ENCODE results near the gene KLHL7. TPM values are rescaled to one million over a fixed set of nuclear protein-coding genes. Genes with fewer than 3 reads are reported as not detected.
"Not testable (repeated sequence)": the region's sequence is repeated elsewhere in the genome, so short reads cannot be mapped to it uniquely, and the experiment has no call there.

The KLHL7 gene
- total RNA-seq, 1 experiment from 2014 or later = 20.6 TPM

DNA sequence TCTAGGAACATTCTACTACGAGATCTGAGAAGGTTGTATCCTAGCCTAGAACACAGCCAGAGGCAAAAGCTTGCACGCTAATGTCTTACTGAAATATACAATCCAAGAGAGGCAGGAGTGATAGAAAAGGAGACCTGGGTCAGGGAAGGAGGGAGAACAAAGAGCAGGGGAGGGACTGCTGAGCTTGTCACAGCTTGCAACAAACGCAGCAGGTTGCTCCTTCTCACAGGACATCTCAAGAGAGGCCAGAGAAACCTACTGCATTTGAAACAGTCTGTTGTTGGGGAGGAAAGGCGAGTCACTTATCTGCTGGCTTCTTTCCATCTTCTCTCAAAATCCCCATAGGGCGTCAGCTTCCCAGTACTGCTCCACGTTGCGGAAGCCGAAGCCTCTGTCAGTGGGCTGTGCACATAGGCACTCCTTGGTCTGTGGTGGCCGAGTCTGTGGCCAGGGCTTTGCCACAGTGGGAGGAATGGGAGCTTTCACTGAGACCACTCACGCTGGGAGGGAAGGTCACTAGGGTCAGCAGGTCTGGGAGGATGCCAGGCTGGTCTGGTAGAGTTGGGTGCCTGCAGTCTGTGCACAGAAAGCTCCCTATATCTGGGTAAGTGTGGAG is 115.2 kb downstream of the KLHL7 start:
- no peaks in the 10 kb centered on the region for H3K36me3 ChIP-seq (ENCODE audit: control insufficient read depth in 1 of 2, insufficient read depth in 2 of 2, low read length in 2 of 2)
- CTCF ChIA-PET = no interaction called here
- no peak overlapping the region for H2AFZ ChIP-seq (ENCODE audit: low read depth, low read length, poor library complexity, severe bottlenecking)
- H3K9ac ChIP-seq (ENCODE audit: low read length) = no peak overlapping the region
- RAD21 ChIA-PET (ENCODE audit: low non-redundant PET in 1 of 2, low total read pairs in 2 of 2, uncharacterized antibody in 2 of 2, unreplicated experiment in 2 of 2) = no interaction called here
- DNase-seq (ENCODE audit: low read depth, low spot score) (no peak), ATAC-seq (no peak)
- H3K9me2 ChIP-seq (ENCODE audit: insufficient read depth) = no peaks in the 10 kb centered on the region
- H3K27ac ChIP-seq (ENCODE audit: low read depth, low read length) = no peak overlapping the region
- intact Hi-C loops (cut with micrococcal nuclease) = no loop called here
- H3K79me2 ChIP-seq (ENCODE audit: insufficient read depth, low read length) = no peaks in the 10 kb centered on the region
- no peak overlapping the region for H3K4me2 ChIP-seq (ENCODE audit: low read length)
- H3K4me3 ChIP-seq (replicated peaks in 1 of 2; ENCODE audit: low read depth in 1 of 2, low read length in 2 of 2) = no peak overlapping the region
- TF ChIP-seq, protein P1, sequence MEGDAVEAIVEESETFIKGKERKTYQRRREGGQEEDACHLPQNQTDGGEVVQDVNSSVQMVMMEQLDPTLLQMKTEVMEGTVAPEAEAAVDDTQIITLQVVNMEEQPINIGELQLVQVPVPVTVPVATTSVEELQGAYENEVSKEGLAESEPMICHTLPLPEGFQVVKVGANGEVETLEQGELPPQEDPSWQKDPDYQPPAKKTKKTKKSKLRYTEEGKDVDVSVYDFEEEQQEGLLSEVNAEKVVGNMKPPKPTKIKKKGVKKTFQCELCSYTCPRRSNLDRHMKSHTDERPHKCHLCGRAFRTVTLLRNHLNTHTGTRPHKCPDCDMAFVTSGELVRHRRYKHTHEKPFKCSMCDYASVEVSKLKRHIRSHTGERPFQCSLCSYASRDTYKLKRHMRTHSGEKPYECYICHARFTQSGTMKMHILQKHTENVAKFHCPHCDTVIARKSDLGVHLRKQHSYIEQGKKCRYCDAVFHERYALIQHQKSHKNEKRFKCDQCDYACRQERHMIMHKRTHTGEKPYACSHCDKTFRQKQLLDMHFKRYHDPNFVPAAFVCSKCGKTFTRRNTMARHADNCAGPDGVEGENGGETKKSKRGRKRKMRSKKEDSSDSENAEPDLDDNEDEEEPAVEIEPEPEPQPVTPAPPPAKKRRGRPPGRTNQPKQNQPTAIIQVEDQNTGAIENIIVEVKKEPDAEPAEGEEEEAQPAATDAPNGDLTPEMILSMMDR (IDR thresholded peaks at IDR 0.05 in 2 of 3, conservative IDR thresholded peaks at IDR 0.05 in 1 of 3; ENCODE audit: borderline replicate concordance in 1 of 3, insufficient read depth in 1 of 3, low read depth in 2 of 3, low read length in 2 of 3) = no peak
- H4K20me1 ChIP-seq (ENCODE audit: insufficient read depth) = no peaks in the 10 kb centered on the region
- POLR2A ChIA-PET = no interaction called here
- H3K4me1 ChIP-seq (ENCODE audit: control insufficient read depth in 1 of 2, insufficient read depth in 2 of 2, low read length in 2 of 2) = peaks cover 5 to 8% of the 10 kb centered on the region in 2 experiments; a peak in 2 of 4 replicates
- H3K27me3 ChIP-seq (ENCODE audit: insufficient read depth, low read length) = no peaks in the 10 kb centered on the region
- H3K9me3 ChIP-seq (ENCODE audit: control insufficient read depth in 1 of 2, insufficient read depth in 1 of 2, low read depth in 1 of 2, low read length in 2 of 2) = no peaks in the 10 kb centered on the region
- no TSS peak for BruUV-seq (replicated peaks)

DNA sequence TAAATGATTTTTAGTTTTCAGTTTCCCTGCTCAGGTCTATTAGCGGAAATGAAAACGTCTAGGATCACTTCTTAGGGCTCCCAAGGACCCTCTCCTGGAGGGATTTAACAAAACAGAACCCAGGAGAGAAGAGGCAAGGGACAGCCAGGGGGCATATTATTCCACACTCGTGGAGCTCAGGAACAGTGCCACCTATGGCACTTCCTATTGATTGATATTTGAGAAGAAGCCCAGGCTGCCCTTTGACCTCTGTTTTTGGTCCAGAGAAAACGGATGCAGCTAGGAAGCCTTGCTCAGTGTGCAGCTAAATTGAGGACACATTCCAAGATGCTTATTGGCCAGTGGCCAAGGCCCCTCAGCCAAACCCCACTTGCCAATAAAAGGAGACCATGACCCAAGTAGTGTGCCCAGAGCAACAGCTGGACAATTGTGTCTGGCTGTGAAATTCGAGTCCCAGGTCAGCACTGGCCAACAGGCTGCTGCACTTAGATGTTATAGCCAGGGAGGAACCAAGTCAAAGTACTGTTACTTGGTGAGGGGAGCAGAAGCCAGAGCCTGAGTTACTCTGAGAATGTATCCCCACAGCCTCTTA is 117.0 kb downstream of the KLHL7 start:
- no TSS peak for BruUV-seq (replicated peaks)
- intact Hi-C loops (cut with micrococcal nuclease) = no loop called here
- Histone ChIP-seq H3K9me3 (ENCODE audit: control insufficient read depth in 1 of 2, insufficient read depth in 1 of 2, low read depth in 1 of 2, low read length in 2 of 2) (no peaks in the 10 kb centered on the region), H3K79me2 (ENCODE audit: insufficient read depth, low read length) (no peaks in the 10 kb centered on the region), H4K20me1 (ENCODE audit: insufficient read depth) (no peaks in the 10 kb centered on the region), H2AFZ (ENCODE audit: low read depth, low read length, poor library complexity, severe bottlenecking) (no peak overlapping the region), H3K4me2 (ENCODE audit: low read length) (no peak overlapping the region), H3K27ac (ENCODE audit: low read depth, low read length) (no peak overlapping the region), H3K27me3 (ENCODE audit: insufficient read depth, low read length) (no peaks in the 10 kb centered on the region), H3K9ac (ENCODE audit: low read length) (no peak overlapping the region), H3K9me2 (ENCODE audit: insufficient read depth) (no peaks in the 10 kb centered on the region), H3K4me1 (ENCODE audit: control insufficient read depth in 1 of 2, insufficient read depth in 2 of 2, low read length in 2 of 2) (peaks cover 5 to 8% of the 10 kb centered on the region in 2 experiments; a peak in 2 of 4 replicates), H3K4me3 (replicated peaks in 1 of 2; ENCODE audit: low read depth in 1 of 2, low read length in 2 of 2) (no peak overlapping the region), H3K36me3 (ENCODE audit: control insufficient read depth in 1 of 2, insufficient read depth in 2 of 2, low read length in 2 of 2) (no peaks in the 10 kb centered on the region)
- ChIA-PET RAD21 (ENCODE audit: low non-redundant PET in 1 of 2, low total read pairs in 2 of 2, uncharacterized antibody in 2 of 2, unreplicated experiment in 2 of 2) (no interaction called here), CTCF (no interaction called here), POLR2A (no interaction called here)
- TF ChIP-seq SP1 (IDR thresholded peaks at IDR 0.05; ENCODE audit: low read depth) (no peak), EZH2phosphoT487 (IDR thresholded peaks at IDR 0.05; ENCODE audit: borderline replicate concordance) (no peak), ZFX (IDR thresholded peaks at IDR 0.05) (no peak), ELF1 (IDR thresholded peaks at IDR 0.05; ENCODE audit: borderline replicate concordance, low read depth) (no peak), YY1 (IDR thresholded peaks at IDR 0.05; ENCODE audit: extremely low read depth, insufficient replicate concordance, low read depth, low read length) (no peak), JUND (IDR thresholded peaks at IDR 0.05) (no peak)
- DNase-seq (ENCODE audit: low read depth, low spot score) = no peak
- peak; percentile 60 for ATAC-seq

DNA sequence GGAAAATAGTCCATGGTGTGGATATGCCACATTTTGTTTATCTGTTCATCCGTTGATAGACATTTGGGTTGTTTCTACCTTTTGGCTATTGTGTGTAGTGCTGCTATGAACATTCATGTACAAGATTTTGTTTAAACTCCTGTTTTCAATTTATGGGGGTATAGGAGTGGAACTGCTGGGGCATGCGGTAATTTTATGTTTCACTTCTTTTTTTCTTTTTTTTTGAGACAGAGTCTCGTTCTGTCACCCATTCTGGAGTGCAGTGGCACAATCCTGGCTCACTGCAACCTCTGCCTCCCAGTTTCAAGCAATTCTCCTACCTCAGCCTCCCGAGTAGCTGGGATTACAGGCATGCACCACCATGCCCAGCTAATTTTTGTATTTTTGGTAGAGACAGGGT is 118.8 kb downstream of the KLHL7 start:
- H3K4me3 ChIP-seq (replicated peaks in 1 of 2; ENCODE audit: low read depth in 1 of 2, low read length in 2 of 2); RAD21 ChIA-PET (ENCODE audit: low non-redundant PET in 1 of 2, low total read pairs in 2 of 2, uncharacterized antibody in 2 of 2, unreplicated experiment in 2 of 2); ATAC-seq; H3K9me2 ChIP-seq (ENCODE audit: insufficient read depth); H3K9ac ChIP-seq (ENCODE audit: low read length); H3K27me3 ChIP-seq (ENCODE audit: insufficient read depth, low read length); DNase-seq (ENCODE audit: low read depth, low spot score); intact Hi-C loops (cut with micrococcal nuclease); H4K20me1 ChIP-seq (ENCODE audit: insufficient read depth); CTCF ChIA-PET; H3K9me3 ChIP-seq (ENCODE audit: control insufficient read depth in 1 of 2, insufficient read depth in 1 of 2, low read depth in 1 of 2, low read length in 2 of 2); H3K4me2 ChIP-seq (ENCODE audit: low read length); H3K79me2 ChIP-seq (ENCODE audit: insufficient read depth, low read length); H3K4me1 ChIP-seq (ENCODE audit: control insufficient read depth in 1 of 2, insufficient read depth in 2 of 2, low read length in 2 of 2); H2AFZ ChIP-seq (ENCODE audit: low read depth, low read length, poor library complexity, severe bottlenecking); BruUV-seq (replicated peaks); H3K36me3 ChIP-seq (ENCODE audit: control insufficient read depth in 1 of 2, insufficient read depth in 2 of 2, low read length in 2 of 2); POLR2A ChIA-PET; H3K27ac ChIP-seq (ENCODE audit: low read depth, low read length): not testable (repeated sequence)

Measured in HCT116 (cell line).